ENCODE measurements around the gene AP5S1.

DNA sequence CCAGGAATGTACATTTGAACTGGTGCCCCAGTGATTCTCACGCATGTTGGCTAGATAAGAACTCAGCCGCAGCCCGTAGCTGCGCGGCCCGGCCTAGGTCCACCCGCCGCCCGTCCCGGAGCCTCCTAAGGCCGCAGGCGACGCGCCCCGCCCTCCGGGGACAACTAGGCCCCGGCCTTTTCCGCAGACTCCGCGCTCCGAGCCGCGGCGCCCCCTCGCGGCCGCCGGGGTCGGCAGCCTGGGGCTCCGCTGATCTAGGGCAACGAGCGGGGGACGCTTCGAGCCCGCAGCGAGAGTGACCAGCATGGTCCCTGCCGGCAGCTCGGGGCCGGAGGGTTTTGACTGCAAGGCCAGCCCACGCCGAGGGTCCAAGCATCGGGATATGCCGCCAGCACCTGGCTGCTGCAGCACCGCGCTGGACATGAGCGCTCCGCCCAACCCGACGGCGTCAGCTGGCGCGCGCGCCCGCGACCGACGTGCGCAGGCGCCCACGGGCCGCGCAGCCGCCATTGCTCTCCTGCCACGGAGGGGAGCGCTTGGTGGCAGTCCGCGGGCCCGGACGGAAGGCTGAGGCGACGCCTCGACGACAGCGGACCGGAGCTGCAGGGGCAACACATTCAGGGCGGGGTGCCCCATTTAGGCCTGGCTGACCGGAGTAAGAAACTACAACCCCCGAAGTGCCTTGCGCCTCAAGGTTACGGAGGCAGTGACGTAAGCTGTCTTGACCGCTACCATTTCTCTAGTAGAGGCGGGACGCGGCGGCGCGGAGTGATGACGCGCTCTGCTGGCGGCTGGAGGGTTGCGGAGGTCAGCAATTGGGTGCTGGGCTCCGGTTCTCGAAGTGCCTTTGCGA lies at the start of gene AP5S1:
- TF ChIP-seq EZH2 (IDR thresholded peaks at IDR 0.05; ENCODE audit: insufficient read depth, poor library complexity, severe bottlenecking): no peak
- no peak for TF ChIP-seq EZH2phosphoT487 (IDR thresholded peaks at IDR 0.05; ENCODE audit: insufficient read depth, low read depth)
